Lower lobe of right lung (tissue), 2 donors: ENCODE data around the gene KHDC3L. TPM values are rescaled to one million over a fixed set of nuclear protein-coding genes. Genes with fewer than 3 reads are reported as not detected.

Experiments used
- ATAC-seq, 2 donors: fragments of 200-7000 bp; cut with Tn5 transposase; one replicate each; pipeline ENCODE4 v1.9.1; 2020 to 2022; ENCODE audit warnings: mild to moderate bottlenecking in 2 of 2, moderate library complexity in 2 of 2
- DNase-seq: peaks from one replicate; pipeline ENCODE4 v3.0.0-alpha.2; 2020
- H3K27ac ChIP-seq: fragments of 200-600 bp; one replicate; pipeline ENCODE4 v1.8.0; 2022
- H3K27me3 ChIP-seq: fragments of 200-600 bp; one replicate; pipeline ENCODE4 v1.8.0; 2022; ENCODE audit warnings: low read depth
- H3K36me3 ChIP-seq: fragments of 200-600 bp; one replicate; pipeline ENCODE4 v1.8.0; 2022; ENCODE audit warnings: mild to moderate bottlenecking
- H3K4me1 ChIP-seq: fragments of 200-600 bp; one replicate; pipeline ENCODE4 v1.8.0; 2022
- H3K4me3 ChIP-seq: fragments of 200-600 bp; one replicate; pipeline ENCODE4 v1.8.0; 2022; ENCODE audit warnings: mild to moderate bottlenecking
- H3K9me3 ChIP-seq: fragments of 200-600 bp; one replicate; pipeline ENCODE4 v1.8.0; 2022
- intact Hi-C: fragments of 100-400 bp; cut with DNase I; formaldehyde crosslinking; loops from one replicate; pipeline ENCODE4 v1.11.0; 2022
- total RNA-seq: library from RNA; stranded (reverse); fragmentation: NEBNext Ultra II Directional; extraction: Animal tissue kit (Norgen Biotek cat#: 25700); gene quantifications from one replicate; pipeline ENCODE4 v1.2.1, GENCODE V29; 2021
- TF ChIP-seq, protein P1 (sequence below): fragments of 200-600 bp; IDR thresholded peaks from one replicate; pipeline ENCODE4 v1.8.0; 2022; ENCODE audit warnings: antibody characterized with exemption, mild to moderate bottlenecking
- donor health status: DM: no; HTN: yes; CAD: no; lungs with severe emphysema.

The KHDC3L gene
- total RNA-seq, 1 donor from 2014 or later = not detected

DNA sequence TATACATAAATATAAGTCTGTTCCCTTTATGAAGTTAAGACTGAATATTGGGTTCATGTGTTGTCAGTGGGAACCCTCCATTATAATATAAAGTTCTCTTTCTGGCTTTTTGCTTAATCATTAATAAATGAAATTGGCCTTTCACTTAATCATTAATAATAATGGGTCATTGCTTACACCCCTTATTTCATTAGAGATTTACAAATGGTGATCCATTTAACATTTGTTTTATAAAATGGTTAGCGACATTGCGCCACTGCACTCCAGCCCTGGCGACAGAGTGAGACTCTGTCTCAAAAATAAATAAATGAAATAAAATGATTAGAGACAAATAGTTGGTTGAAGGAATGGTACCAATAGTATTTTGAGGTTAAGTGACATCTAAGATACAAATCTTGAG, 50.6 kb downstream of the KHDC3L start:
- no peaks in the 10 kb centered on the region for H3K27me3 ChIP-seq
- TF ChIP-seq, protein P1, sequence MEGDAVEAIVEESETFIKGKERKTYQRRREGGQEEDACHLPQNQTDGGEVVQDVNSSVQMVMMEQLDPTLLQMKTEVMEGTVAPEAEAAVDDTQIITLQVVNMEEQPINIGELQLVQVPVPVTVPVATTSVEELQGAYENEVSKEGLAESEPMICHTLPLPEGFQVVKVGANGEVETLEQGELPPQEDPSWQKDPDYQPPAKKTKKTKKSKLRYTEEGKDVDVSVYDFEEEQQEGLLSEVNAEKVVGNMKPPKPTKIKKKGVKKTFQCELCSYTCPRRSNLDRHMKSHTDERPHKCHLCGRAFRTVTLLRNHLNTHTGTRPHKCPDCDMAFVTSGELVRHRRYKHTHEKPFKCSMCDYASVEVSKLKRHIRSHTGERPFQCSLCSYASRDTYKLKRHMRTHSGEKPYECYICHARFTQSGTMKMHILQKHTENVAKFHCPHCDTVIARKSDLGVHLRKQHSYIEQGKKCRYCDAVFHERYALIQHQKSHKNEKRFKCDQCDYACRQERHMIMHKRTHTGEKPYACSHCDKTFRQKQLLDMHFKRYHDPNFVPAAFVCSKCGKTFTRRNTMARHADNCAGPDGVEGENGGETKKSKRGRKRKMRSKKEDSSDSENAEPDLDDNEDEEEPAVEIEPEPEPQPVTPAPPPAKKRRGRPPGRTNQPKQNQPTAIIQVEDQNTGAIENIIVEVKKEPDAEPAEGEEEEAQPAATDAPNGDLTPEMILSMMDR = no peak
- DNase-seq (no peak), ATAC-seq (no peak)
- no peak overlapping the region for H3K4me3 ChIP-seq
- H3K27ac ChIP-seq = no peak overlapping the region
- H3K4me1 ChIP-seq = no peaks in the 10 kb centered on the region
- no peaks in the 10 kb centered on the region for H3K9me3 ChIP-seq
- peaks cover 17% of the 10 kb centered on the region for H3K36me3 ChIP-seq
- intact Hi-C loops = no loop called here

Other genes with a start within 250 kb of the KHDC3L start
- gene KHDC1L, start 137.2 kb upstream of the KHDC3L start, total RNA-seq = not detected
- 1.7 TPM for gene KHDC1, start 99.5 kb upstream of the KHDC3L start, total RNA-seq
- not detected for gene DPPA5, start 8.4 kb upstream of the KHDC3L start, total RNA-seq
- gene OOEP, start 7.2 kb downstream of the KHDC3L start, total RNA-seq = not detected
- 1.9 TPM for gene DDX43, start 32.2 kb downstream of the KHDC3L start, total RNA-seq
- 10.4 TPM for gene CGAS, start 89.6 kb downstream of the KHDC3L start, total RNA-seq
- gene MTO1, start 99.1 kb downstream of the KHDC3L start, total RNA-seq = 25.7 TPM
- gene EEF1A1, start 158.4 kb downstream of the KHDC3L start, total RNA-seq = 9,415 TPM